ENCODE measurements around the gene TOM1L2.

DNA sequence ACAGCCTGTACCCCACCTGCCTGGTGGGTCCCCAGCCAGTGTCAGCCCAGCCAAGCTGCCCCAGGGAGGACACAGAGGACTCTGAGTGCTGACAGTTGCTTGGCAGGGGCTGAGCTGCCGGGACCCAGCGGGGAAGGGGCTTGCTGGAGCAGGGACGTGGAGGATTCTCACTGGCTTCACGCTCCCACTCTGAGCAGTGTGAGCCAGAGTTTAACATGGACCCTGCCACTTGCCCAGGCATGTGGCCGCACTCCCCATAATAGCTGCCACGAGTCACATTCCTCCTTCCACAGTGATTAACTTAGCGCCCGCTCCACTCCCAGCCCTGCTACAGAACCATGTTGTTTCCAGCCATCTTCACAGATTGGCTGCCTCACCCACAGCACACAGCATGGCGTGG lies 166.6 kb downstream of the TOM1L2 start:
- TF ChIP-seq, protein P1, sequence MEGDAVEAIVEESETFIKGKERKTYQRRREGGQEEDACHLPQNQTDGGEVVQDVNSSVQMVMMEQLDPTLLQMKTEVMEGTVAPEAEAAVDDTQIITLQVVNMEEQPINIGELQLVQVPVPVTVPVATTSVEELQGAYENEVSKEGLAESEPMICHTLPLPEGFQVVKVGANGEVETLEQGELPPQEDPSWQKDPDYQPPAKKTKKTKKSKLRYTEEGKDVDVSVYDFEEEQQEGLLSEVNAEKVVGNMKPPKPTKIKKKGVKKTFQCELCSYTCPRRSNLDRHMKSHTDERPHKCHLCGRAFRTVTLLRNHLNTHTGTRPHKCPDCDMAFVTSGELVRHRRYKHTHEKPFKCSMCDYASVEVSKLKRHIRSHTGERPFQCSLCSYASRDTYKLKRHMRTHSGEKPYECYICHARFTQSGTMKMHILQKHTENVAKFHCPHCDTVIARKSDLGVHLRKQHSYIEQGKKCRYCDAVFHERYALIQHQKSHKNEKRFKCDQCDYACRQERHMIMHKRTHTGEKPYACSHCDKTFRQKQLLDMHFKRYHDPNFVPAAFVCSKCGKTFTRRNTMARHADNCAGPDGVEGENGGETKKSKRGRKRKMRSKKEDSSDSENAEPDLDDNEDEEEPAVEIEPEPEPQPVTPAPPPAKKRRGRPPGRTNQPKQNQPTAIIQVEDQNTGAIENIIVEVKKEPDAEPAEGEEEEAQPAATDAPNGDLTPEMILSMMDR (IDR thresholded peaks at IDR 0.05) = no peak
- TF ChIP-seq POLR2A (IDR thresholded peaks at IDR 0.05) (no peak), POLR2AphosphoS5 (IDR thresholded peaks at IDR 0.05) (no peak), EP300 (IDR thresholded peaks at IDR 0.05) (no peak)

Data from stomach (tissue), 4 donors.